HG02870 (cell line): Measurements from ENCODE around the gene MRFAP1L1.
"Not testable (repeated sequence)": the region's sequence is repeated elsewhere in the genome, so short reads cannot be mapped to it uniquely, and the experiment has no call there.

Source experiments
- ATAC-seq: cut with Tn5 transposase; IDR thresholded peaks from one replicate; pipeline ENCODE4 v1.9.1; 2021; ENCODE audit warnings: mild to moderate bottlenecking, moderate library complexity; ENCODE audit not compliant: unreplicated experiment

The MRFAP1L1 gene

DNA sequence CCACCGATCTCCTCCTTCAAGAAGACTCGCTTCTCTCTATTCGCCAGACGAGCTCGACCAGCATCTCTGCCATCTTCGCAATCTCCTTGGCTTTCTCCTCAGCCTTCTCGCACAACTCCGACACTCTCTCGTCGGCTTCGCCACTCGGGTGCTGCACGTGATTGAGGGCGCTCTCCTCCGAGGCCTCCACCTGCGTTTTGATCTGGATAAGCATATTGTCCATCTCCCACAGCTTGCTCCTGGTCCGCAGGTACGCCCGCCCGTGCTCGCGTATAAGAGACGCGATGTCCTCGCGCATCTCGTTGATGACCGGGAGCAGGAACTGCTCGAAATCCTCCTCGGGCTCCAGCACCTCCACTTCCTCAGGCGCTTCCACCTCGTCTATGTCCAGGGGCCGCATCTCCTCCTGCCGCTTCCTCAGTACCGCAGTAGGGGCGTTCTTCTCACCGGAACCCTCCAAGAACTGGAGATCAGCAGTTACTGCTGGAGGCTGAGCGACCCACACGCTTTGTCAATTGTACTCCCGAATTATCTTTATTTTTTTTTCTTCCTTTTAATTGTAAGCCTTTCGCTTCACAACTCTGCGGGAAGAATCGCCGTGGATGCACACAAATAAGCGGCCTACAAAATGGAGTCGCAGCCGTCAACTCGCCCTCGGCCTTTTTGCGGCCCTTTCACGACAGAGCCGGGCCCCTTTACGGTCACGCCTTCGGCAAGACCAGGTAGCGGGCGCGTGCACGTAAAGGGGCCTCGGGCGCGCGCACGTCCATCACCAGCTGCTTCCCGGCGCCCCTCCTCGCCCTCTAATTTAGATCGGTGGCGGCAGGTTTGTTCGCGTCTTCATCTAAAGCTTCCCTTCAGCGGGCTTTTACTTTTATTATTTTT lies at the start of gene MRFAP1L1:
MRFAP1L1 (minus strand) TSS at position 636 of the 885 bp plus-strand sequence; CDS start at position 400, 236 bp downstream.
- ATAC-seq, result peak; percentile 56

DNA sequence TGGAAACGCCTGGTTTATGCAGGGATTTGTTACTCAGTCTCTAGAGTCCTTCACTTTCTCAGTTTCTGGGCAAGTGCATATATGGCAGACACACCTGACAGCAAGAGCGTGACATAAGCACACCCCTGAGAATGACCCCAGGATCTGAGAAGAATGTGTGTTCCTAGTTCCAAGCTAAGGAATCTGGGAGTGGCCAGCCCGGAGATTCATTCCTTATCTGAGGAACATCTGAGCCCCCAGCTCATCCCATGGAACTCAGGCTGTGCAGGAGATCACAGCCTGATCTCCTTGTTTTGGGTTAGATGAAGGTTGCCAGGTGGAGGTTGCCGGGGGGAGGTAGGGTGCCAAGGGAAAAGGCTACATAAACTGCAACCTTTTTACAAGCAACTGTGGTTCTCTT lies 49.1 kb upstream of the MRFAP1L1 start:
- ATAC-seq, result no peak

DNA sequence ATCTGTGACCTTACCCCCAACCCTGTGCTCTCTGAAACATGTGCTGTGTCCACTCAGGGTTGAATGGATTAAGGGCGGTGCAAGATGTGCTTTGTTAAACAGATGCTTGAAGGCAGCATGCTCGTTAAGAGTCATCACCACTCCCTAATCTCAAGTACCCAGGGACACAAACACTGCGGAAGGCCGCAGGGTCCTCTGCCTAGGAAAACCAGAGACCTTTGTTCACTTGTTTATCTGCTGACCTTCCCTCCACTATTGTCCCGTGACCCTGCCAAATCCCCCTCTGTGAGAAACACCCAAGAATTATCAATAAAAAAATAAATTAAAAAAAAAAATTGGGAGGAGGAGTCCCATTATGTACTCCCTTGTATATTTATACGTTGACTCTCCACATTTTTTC lies 46.7 kb upstream of the MRFAP1L1 start:
- not testable (repeated sequence) for ATAC-seq

DNA sequence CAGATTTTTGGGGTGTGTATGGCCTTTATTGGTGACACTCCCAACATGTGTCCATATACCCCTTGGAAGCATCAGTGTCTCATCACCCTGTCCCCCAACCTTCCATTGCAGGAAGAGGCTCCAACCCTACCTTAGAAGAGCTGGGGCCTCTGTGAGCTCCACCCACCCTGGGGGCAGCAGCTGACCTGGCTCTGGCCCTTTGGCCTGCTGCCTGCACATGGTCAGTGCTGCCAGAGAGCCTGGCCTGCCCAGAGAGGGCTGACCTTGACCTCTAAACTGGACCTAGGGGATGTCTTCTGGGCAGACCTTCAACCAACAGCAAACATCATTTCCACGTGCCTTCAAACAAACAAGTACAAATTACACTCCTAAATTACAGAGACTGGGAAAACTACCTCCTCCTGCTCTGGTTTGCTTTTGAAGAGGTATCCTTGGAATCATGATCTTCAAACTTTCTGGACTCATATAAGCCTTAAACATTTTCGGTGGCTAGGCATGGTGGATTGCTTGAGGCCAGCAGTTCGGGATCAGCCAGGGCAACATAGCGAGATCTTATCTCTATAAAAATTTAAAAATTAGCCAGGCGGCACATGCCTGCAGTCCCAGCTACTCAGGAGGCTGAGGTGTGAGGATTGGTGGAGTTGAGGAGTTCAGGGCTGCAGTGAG lies 45.6 kb upstream of the MRFAP1L1 start:
- no peak for ATAC-seq

DNA sequence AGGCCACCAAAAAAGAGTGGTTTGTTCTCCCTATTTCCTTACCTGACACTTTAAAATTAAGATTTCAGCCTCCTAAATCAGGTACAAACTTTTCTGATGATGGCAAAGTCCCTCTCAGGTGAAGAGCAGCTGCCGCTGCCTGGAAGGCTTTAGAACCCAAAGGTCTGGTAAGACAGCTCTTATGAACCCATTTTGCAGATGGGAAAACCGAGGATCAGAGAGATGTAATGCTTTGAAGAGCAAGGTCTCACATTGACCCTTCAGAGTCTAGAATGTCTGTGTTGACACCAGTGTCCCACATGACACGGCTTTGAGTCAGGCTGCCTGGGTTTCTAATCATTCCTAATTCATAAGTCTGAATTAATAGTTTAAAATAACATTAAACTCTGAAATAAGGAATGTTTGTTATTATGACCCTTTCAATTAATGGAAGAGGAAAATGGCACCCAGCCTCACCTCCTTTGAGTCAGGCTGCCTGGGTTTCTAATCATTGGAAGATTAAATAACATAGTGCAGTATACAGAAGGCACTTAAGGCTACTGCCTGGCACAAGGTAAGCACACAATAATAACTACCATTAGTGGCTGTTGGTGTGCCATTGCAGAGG lies 44.9 kb upstream of the MRFAP1L1 start:
- ATAC-seq, result no peak

DNA sequence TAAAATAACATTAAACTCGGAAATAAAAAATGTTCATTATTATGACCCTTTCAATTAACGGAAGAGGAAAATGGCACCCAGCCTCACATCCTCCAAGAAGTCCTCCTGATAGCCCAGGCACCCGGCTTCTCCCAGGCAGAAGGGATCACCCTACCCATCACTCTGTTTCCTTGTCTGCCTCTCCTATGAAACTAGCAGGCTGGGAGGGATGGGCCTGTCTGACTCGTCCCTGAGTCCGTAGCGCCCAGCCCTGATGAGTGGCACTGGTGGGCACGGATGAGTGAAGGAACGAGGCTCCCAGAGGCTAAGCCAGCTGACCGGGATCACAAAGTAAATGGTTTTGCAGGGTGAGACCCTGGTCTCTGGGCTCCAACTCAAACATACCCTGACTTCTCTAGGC lies 44.2 kb upstream of the MRFAP1L1 start:
- no peak for ATAC-seq

DNA sequence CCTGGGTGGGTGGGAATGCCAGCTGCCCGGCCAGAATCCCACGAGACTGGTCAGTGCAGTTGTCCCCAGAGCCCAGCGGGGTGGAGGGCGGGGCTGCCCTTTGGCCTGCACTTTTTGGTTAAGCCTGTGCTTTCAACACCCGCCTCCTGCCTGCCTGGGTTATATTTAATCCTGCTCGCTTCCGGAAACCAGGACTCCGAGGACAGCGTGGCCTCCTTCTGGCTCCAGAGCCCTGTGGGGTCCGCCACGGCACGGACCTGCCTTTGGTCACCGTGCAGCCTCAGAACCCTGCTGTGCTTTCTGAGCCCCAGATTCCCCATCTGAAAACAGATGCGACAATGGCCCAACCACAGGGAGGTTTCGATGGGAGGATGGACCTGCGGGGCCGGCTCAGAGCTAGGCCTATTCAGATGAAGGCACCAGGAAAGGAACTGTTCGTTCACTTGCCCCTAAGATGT lies 43.5 kb upstream of the MRFAP1L1 start:
- ATAC-seq, result no peak

DNA sequence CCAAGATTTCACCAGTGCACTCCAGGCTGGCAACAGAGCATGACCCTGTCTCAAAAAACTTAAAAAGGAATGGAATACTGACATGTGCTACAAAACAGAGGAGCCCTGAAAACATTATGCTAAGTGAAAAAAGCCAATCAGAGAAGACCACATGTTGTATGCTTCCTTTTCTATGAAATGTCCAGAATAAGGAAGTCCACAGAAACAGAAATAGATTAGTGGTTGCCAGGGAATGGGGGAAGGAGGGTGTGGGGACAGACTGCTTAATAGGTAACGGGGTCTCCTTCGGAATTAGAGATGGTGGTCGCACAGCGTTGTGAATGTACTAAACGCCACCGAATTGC lies 42.8 kb upstream of the MRFAP1L1 start:
- no peak for ATAC-seq

DNA sequence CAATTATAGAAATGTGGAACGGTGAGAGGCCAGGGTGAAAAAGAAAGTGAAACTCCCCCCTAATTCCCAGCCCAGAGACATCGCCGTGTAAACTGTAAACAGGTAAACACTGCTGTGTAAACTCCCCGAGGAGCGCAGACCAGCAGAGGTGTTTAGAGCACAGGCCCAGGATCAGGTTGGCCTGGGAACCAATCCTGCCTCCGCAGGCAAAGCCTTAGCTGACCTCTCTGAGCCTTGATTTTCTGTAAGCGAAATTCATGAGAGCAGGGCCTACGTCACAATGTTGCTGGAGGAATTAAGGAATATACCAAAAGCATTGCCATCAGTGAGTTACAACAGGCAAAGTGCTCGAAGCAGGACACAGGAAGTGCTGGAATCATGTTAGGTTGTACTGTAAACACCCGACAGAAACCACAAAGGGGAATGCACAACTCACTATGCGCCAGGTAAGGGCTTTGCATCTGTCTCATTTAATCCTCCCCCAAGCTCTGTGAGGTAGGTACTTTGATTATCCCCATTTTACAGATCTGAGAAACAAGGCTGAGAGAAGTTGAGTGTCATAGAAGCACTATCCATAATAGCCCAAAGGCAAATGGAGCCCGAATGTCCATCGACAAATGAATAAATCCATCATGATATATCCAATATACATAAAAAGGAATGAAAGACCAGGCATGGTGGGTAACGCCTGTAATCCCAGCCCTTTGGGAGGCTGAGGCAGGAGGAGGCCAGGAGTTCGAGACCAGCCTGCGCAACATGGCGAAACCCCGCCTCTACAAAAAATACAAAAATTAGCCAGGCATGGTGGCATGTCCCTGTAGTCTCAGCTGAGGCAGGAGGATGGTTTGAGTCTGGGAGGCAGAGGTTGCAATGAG lies 42.2 kb upstream of the MRFAP1L1 start:
- ATAC-seq, result no peak

DNA sequence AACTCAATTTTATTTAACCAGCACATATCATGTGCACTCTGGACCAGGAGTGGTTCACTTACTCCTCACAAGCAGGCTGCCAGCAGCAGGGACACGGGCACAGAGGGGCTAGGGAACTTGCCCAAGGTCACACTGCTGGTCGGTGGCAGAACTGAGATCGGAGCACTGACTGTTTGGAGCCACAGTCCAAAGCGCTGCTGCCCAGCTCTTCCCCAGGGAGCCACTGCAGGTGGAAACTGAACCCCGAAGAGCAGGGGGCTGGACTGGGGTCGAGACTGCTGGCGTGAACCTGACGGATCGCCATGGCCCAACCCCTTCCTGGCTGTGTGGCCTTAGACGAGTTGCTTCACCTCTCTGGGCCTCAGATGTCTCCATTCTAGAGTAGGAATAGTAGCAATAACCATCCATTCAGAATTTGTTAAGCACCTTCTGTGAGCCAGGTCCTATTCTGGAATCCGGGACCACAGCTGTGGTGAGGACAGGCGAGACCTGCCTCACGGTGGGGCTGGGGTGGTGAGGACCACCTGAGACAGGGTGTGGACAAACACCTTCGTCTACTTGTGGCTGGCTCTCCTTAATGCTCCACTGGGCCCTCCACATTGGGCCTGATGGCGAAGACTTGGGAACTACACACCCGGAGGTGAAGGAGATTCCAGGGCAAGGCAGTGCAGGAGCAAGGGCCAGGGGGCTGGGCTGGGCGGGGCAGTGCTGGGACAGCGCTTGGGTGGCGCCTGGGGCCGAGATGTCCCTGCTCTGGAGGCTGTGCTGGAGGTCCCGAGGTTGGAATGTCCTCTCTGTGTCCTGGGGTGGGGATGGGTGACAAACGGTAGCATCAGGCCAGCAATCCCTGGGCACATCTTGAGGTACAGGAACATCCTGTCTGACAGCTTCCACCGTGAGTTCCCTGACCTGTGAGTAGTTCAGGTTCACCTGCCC lies 40.9 kb upstream of the MRFAP1L1 start:
- ATAC-seq, result no peak

DNA sequence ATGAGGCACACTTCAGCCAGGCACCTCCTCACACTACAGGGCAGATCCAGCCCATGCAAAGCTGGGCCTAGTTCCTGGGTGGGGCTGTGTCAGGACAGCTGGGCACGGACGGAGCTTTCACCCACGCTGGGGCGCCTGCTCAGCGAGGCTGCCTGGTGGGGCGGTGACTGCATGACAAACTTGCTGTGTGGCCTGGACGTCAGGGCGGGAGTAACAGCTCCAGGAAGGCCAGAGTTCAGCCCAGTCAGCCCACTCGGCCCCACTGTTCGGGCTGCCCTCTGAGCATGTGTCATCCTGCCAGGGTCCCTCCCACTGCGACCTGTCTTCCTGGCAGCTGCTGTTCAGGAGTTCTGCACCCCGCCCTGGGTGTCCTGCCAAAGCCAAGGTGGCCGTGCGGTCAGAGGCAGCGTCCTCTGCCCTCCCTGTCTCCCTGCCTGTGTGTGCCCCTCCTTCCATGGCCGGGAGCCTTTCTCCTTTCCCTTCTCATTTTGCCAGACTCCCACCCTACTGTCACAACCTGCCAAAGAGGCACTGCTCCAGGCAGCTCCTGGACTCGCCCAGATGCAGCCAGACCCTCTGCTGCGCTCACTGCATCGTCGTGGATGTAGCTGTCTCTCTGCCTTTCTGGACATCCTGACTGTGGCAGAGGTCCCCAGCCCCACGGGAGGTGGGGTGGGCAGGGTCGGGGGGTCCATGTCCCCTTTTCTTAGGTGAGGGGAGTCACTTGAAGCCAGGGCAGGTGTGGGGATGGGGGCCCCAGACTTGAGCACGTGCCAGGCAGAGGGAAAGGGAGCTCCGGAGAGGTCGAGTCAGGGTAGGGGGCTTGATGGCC lies 39.9 kb upstream of the MRFAP1L1 start:
- no peak for ATAC-seq

DNA sequence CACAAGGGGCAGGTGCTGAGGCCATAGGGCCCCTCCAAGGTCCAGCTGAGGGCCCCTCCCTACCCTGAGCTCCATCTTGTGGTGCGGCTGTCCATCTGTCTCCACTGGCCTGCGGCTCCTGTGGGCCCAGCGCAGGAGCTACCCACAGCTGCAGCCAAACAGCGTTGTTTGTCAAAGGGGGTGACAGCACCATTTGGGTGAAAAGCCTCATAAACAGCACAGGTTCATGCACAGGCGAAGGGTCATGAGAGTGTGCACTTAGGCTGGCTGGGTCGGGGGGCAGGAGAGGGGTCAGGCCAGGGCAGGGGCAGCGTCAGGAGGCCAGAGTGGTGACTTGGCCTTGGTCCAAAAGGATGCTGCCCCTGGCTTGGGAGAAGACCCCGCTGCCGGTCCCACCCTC lies 38.6 kb upstream of the MRFAP1L1 start:
- no peak for ATAC-seq

DNA sequence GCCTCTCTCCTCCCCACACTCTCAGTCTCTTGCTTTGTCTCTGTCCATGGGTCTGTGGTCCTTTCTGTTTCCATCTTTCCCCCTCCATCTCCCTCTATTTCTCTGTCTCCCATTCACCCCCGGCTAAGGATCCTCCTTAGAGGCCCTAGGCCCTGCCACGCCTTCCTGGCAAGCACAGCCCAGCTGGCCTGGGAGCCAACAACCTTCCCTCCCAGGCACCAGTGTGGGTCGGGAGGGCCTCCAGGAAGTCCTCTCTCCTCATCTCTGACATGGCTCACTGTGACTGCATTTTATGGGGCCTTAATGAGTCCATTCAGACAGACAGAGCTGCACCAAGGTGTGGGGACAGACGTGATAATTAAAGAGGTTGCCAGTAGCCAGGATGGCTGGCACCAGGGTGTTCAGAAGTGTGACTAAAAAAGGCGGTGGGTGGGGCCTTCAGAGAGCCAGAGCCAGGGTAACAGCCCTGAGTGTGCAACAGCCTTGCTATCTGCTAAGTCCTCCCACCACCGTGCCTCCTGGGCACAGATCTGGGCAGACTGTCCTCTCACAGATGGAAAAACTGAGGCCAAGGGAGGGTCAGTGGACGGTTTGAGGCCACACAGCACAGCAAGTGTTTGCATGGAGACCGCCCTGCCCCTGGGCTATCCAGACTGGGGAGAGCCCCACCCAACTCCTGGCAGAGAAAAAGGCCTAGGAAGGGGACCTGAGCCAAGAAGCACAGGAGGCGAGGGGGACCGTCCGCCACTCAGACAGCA lies 37.8 kb upstream of the MRFAP1L1 start:
- no peak for ATAC-seq

DNA sequence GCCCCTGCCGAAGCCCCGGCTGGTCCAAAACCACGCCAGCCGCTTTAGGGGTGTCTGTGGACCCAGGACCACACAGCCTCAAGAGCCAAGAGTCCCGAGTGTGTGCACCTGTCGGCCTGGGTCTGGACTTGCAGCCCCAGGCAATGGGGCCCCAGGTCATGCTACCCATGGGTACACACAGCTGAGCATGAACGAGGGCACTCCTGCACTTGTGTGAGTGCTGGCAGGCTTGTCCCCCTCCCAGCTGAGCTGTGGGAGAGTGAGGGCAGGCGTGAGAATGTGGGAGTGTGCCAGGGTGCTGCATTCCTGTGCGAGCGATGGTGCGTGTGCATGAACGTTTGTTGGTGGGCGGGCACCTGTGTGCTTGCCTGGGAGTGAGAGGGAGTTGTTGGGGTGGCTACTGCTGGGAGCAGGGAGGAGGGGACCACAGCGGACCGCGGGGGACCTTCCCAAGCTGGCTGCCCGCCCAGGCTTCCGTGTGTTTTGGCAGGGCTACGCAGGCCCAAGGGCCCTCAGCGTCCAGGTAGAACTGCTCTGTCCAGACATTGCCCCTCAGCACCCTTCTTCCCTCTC lies 37.1 kb upstream of the MRFAP1L1 start:
- no peak for ATAC-seq

DNA sequence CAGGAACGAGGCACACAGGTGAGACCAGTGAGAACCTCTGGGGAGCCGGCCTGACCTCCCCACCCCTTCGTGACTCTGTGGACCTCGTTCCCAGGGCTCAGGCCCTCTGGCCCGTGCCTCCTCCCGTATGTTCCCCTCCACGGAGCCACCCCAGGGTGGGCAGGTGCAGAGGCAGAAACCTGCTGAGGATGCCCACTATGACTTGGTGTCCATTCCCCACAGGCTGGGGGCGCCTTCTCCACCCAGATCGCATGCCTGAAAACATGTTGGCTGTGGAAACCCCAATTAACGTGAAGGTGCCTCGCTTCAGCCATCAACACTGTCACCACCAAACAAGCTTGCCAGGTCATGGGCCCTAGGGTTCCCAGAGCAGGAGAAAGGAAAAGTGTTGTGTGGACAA lies 33.3 kb upstream of the MRFAP1L1 start:
- ATAC-seq, result no peak

DNA sequence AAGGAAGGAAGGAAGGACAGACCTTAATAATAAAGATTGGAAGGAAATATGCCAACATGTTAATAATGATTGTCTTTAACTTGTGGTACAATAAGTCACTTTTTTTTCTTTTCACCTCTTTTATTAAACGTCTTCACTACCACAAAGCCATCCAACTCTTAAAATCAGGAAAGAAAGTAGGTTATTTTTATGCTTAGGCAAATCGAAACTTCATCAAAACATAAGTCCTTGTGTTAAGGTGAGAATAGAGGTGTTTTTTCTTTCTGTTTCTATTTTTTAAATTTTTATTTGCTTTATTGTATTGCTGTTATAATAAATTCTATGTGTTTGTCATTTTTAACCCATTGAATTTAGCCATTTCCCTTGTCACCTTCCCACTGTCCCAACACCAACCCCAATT lies 32.8 kb upstream of the MRFAP1L1 start:
- no peak for ATAC-seq

DNA sequence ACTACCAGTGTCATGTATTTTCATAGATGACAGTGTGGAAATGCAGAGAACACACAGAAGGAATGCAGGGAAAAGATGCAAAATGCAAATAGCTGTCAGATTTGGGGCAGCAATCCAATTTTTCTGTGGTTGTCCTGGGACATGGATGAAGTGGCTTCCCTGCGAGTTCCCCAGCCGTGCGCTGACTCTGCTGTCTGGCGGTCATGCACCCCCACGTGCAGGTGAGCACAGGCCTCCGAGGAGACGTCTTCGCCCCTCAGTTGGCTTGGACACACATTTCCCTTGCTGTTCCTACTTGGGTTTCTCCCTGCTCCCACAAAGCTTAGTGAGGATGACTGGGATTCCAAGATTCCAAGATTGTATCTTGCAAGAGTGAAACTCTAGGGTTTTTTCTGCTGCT lies 30.7 kb upstream of the MRFAP1L1 start:
- no peak for ATAC-seq

DNA sequence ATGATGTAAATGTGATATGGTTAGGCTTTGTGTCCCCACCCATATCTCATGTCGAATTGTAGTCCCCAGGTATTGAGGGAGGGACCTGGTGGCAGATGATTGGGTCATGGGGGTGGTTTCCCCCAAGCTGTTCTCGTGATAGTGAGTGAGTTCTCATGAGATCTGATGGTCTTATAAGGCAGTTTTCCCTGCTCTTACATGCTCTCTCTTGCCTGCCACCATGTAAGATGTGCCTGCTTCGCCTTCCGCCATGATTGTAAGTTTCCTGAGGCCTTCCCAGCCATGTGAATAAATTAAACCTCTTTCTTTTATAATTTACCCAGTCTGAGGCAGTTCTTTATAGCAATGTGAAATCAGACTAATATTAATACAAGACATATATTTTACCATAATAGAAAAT lies 30.3 kb upstream of the MRFAP1L1 start:
- no peak for ATAC-seq
